Melanocyte of skin (primary cell): Measurements from ENCODE around the gene USP8. TPM values are rescaled to one million over a fixed set of nuclear protein-coding genes. Genes with fewer than 3 reads are reported as not detected.

Source experiments
- small RNA-seq, 2 donors: library from RNA; depleted of rRNA; stranded (forward); fragments of <200 nt; gene quantifications; one replicate each; pipeline ENCODE3, GENCODE V24; 2012
- total RNA-seq, 2 donors: library from RNA; depleted of rRNA; stranded (reverse); fragments of >200 nt; gene quantifications; 2 replicates each; pipeline ENCODE4 v1.2.3, GENCODE V29; 2012

Gene USP8
- total RNA-seq, result 10 to 100 TPM; 42.0 to 46.1 TPM

DNA sequence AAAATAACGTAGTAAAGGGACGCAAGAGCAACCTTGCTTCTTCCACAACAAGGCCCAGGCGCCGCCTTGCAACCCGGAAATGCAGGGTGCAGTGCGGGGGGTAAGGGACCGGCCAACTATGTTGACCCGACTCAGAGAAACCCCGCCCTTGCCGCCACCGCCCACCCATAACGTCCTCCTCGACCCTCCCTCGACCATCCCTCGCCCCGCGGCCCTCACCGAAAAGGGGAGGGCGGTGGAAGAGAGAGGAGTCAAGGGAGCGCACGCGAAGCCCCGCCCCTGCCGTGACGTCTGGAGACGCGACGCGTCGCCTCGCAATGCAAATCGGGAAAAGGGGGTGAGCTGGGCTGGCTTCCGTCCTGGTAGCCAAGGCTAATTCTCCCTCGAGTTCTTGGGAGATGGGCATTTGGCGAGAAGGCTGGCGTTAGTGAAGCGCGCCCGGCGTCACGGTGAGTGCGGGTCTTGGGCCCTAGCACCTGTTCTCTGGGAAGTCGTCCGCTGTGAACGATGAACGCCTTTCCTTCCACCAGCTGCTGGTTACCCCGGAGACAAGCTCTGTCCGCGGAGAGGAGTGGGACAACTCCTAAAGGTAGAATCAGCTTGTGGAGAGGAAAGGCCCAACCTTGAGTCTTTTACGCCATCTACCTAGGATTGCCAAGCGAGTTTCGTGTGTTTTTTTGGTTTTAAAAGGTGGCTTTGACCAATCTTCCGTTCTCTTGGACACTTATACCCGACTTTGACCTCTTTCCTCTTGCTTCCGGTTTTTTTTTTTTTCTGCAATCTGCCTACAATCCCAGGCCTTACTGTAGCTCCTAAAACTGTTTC, at the start of gene USP8:
TSS of gene USP8 (plus strand) at position 340 of the 825 bp plus-strand sequence. CDS start 14,669 bp downstream, outside the sequence.

DNA sequence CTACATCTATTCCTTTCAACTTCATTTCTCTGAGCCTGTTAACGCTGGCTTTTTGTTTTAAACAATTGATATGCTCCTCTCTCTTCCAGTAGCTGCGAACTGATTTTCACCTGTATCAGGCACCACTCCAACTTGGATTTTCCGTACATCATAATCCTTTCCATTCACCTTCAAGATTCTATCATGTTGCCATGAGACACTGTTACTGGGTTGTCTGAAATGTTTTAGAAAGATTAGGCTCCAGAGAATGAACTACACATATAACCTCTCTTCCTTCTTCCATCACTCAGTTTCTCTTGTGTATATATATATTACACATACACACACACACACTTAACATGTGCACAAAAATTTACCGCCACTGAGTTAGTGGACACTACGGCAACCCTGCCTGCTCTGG, 122.4 kb downstream of the USP8 start, which contains the start of gene USP50:
TSS of gene USP50 (minus strand) at position 101 of the 400 bp plus-strand sequence. CDS start 141 bp downstream, outside the sequence.

Small RNA genes lying within 50 kb of the gene (small RNA-seq; reads per million reads assigned to genes)
- 0 reads per million in 2 donors for gene RNA5SP395

Other genes with a start within 250 kb of the USP8 start
- not detected for gene SLC27A2, start 242.2 kb upstream of the USP8 start, total RNA-seq
- gene HDC, start 158.7 kb upstream of the USP8 start, total RNA-seq, result not detected
- 10 to 100 TPM; 37.0 to 38.5 TPM for gene GABPB1, start 69.2 kb upstream of the USP8 start, total RNA-seq
- not detected for gene USP50, start 122.3 kb downstream of the USP8 start, total RNA-seq